T-helper 9 cell (primary cell): ENCODE results near the gene NEGR1.

Experiments used
- DNase-seq: peaks from one replicate; pipeline ENCODE4 v3.0.0-alpha.2; 2020

Gene NEGR1

DNA sequence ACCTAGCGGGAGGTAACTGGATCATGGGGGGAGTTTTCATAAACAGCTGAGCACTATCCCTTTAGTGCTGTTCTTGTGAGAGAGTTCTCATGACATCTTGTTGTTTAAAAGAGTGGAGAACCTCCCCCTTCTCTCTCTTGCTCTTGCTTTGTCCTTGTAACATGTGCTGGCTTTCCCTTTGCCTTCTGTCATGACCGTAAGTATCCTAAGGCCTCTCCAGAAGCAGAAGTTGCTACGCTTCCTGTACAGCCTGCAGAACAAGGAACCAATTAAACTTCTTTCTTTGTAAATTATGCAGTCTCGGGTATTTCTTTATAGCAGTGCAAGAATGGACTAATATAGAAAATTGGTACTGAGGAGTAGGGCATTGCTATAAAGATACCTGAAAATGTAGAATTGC, 515.6 kb downstream of the NEGR1 start:
- DNase-seq, result no peak

DNA sequence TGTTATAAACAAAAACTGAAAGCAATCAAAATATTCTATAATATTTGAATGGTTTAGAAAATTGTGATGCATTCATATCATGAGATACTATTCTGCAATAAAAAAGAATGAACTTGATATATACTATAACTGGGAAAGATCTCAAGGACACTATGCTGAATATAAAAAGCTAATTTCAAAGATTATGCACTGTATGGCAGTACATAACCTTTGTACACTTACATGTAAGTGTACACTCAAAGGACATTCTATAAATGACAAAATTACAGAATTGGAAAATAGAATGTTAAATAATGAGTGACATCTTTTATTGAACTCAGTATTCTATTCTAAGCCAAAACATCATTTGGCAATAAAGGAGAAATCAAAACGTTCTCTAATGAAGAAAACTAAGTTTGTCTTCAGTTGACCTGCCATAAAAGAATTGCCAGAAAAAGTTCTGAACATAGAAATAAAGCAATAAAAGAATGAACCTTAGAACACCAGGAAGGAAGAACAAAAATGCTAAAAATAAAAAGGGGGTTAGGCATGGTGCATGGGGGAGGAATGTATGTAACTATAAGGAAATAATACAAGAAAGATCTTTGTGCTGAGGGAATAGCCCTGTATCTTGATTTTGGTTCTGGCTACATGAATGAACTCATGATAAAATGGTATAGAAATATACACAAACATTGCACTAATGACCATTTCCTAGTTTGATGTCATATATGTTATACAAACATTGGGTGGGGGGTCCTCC, 519.7 kb downstream of the NEGR1 start:
- no peak for DNase-seq

DNA sequence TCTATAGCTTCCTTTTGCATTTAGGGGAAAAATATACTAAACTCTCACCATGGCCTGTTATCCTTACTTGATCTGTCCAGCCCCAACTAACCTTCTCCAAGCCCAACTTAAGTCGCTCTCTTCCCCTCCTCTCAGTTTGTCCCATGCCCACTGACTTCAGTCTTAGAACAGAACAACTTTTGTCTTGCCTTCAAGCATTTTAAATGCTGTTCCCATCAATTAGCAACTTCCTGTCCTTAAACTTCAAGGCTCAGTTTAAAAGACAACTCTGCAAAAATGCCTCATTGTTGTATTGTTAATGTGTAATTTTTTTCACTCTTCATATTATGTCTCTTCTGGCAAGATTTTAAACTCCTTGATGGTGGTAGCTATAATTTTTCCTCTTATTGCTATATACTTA, 526.9 kb downstream of the NEGR1 start:
- no peak for DNase-seq

DNA sequence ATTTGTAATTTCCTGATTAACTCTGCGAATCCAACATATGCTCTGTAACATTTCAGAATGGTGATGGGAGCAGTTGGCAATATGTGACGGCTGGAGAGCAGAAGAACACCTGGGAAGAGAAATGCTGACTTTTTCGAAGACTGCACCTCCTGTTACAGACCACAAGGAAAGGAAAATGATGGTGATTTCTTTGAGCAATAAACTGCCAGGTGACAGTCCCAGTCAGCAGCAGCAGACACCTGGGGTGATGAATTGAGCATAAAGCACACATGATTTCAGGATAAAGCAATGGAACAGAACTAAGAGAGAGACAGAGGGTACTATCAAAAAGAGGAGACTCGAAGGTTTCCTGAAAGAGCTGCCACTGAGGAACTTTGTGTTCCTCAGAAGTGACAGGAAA, 528.6 kb downstream of the NEGR1 start:
- DNase-seq, result no peak

DNA sequence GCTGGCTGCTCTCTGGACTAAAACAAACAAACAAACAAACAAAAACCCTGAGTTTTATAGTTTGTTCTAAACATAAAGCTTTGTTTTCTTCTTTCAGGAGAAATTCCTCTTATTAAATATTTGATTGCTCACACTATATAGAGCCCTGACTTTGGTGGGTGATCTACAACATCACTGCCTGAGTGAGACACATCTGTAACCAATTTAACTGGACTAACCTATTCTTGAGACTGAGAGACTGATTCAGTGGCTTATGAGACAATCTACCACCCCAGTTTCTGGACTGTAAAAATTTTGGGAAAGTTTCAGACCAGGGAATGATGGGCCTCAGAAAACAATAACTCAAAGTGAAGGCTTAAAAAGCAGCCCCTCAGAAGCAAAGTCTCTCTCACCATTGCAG, 537.0 kb downstream of the NEGR1 start:
- no peak for DNase-seq

DNA sequence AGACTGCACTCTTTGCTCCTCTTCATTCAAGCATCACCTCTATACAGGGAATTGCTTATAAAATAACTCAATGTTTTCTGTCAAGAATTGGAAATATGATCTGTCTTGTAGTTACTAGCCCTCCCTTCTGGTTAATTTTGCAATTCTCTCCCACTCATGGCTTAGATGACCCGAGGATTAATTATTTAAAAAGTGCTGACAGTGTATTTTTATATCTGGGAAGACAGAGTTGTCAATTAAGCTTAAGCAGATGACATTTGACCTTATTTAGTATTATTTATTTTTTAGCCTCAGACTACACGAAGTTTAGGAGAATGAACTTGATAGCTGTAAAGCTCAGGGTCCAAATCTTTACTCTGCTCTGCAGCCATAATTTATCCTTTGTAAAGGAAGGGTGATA, 538.5 kb downstream of the NEGR1 start:
- no peak for DNase-seq

DNA sequence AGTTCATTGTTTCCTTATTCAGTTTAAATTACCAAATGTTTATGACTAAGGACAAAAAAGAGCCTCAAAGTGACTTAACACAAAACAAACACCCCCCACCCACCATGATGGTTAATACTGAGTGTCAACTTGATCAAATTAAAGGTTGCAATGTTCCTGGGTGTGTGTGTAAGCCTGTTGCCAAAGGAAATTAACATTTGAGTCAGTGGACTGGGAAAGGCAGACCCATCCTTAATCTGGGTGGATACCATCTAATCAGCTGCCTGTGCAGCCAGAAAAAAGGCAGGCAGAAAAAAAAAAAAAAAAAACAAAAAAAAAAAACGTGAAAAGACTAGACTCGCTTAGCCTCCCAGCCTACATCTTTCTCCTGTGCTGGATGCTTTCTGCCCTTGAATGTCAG, 543.4 kb downstream of the NEGR1 start:
- DNase-seq, result no peak

DNA sequence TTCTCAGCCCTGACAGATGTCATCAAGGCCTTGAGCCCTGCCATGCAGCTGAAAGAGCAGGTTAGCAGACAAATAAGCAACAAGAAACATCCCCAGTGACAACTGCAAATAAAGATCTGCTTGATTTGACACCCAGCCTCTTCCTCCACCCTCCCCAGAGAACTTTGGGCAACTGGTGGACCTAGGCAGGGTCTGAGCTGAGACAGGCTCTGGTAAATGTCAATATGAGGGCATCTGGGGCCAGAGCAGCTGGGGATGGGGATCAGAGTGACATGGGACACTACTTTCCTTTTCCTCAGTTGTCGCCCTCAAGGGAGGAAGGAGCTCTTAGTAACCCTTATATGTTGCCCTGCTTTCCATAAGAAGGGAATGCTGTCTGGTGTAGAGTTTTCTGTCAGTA, 544.1 kb downstream of the NEGR1 start:
- DNase-seq, result no peak

DNA sequence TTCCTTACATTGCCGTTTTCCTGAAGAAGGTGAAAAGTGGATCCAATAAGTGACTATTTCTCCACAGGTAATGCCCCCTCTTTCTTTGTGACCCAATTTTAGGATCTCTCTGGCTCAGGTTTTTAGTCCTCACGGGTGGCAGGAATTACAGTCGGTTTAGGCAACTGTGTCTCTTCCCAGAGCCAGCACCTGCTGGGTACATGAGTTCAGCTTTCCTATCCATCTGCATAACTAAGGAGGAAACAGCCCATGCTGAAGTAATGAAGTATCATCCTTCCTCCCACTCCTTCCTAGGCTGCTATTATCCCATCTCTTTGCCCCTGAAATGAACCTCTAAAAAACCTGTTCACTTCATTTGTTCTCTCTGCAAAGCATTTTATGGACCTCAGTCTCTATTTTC, 544.6 kb downstream of the NEGR1 start:
- no peak for DNase-seq

DNA sequence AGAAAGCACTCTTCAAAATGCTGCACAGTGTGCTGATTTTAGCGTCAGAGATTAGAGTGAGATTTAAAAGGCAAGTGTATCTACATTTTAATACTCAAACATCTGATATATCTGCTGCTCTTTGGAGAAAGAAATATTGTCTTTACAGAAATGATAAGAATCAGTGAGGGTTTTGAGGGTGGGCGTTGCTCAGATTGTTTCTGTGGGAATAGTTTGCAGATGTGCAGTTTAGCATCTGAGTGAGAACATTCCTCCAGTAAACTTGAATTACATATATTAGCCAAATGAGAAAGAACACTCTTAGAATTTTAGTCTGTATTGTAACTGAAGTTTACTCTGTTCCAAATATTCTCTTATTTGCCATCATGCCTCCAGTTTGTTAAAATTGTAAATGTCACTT, 549.2 kb downstream of the NEGR1 start:
- no peak for DNase-seq

DNA sequence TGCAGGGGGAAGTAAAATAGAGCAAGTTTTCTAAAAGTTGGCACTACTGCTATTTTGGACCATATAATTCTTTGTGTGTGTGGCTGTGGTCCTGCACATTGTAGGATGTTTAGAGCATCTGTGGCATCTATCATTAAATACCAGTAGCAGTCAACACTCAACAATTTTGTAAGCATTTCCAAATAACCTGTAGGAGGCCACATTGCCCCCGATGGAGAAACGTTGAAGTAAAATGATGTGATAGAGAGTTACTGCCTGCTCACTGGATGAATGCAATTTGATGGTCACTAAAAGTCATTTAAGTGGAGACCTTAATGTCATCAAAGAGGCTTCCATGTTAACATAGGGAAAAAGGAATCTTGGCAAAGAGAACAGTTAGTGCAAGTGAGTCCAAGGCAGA, 560.8 kb downstream of the NEGR1 start:
- no peak for DNase-seq

DNA sequence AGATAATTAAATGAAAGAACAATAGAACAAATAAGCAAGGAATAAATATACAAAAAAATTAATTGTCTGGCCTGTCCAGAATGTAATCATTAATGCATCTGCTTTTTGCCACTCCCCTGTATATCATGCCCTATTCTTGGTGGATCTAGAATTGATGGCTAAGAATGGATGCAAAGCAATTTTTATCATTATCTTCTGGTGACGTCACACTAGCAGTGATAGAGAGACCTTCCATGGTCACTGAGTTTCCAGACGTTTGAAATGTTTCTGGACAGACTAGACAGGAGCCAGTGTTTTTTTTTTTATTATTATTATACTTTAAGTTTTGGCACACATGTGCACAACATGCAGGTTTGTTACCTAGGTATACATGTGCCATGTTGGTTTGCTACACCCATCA, 563.0 kb downstream of the NEGR1 start:
- no peak for DNase-seq

DNA sequence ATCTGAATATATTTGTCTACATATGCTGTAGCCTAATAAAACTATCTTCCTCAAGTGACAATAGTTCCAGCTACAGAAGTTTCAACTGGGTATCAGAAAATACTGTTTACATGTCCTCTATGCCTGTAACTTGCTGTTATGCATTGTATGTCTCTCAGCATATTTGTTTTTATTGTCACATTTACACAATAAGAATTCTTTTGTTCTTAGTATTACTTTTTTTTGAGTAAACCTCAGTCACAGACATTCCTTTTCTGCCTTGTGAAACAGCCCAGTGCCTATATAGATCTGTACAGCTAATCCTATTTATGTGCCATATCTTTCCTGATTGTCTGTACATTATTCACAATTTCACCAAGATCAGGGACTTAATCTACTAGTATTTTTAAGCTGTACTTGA, 565.2 kb downstream of the NEGR1 start:
- DNase-seq, result no peak

DNA sequence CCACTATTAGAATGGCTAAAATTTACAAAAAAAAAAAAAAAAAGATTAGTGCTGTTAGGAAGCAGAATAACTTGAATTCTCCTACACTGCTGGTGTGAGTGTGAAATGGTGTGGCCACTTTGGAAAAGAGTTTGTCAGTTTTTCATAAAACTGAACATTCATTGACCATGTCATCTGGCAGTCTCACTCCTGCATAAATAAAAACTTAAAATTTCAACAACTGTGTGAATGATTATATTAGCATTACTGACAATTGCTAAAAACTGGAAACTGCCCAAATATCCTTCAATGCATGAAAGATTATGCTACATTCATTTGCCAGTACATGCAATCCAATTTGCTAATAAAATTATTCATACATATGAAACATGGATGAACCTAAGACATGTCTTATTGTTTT, 570.9 kb downstream of the NEGR1 start:
- DNase-seq, result no peak

DNA sequence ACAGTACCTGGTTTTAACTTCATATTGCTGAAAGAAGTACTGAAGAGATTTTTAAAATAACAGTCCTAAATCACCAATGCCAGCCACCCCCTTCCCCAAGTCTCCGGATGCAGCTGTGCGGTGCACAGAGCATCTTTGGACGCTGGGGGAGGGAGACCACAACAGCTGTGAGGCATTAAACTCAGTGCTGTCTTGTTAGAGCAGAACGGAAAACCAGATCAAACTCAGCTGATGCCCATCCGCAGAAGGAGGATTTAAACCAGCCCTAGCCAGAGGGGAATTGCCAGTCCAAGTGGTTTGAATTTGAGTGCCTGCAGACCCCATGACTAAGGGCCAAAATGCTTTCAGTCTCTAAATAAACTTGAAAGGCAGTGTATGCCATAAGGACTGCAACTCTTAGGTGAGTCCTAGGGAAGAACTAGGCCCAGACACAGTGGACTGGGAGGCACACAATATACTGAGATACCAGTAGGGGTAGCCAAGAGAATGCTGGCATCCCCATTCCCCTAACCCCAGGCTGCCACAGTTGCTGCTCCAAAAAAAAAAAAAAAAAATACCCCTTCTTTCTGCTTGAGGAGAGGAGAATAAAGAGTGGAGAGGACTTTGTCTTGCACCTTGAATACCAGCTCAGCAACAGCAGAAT, 576.2 kb downstream of the NEGR1 start:
- DNase-seq, result no peak

DNA sequence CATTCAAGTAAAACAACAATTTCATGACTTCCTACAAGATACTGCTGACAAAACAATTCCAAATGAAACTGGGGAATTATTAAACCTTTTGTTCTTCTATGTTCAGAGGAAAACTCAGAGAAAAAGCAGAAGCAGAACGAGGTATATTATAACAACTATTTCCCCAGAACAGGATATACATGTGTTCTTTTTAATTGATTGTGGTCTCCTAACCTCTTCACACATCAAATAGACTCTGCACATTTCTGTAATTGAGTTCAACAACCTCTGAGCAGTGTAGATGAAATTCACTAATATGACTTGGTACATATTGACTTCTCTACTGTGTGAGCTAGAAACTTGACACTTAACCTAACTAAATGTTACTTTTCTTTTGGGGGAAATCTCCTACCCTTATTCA, 584.2 kb downstream of the NEGR1 start:
- DNase-seq, result no peak

DNA sequence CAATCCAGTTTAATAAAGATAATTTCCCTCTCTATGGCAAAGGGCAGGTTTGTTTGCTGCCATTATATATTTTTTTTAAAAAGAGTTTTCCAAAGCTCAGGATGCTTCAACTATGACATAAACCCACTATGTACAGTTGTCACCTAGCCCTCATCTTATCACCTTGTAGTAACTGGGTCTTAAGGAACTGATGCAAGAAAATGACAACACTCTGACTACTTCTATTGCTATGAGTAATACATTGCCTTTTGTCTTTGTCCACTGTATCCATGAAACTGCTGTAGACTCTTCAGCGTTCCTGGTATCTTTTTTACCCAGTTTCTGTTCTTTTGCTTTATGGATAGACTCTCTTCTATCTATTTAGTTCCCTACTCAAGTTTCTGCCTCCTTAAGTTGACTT, 586.5 kb downstream of the NEGR1 start:
- no peak for DNase-seq

DNA sequence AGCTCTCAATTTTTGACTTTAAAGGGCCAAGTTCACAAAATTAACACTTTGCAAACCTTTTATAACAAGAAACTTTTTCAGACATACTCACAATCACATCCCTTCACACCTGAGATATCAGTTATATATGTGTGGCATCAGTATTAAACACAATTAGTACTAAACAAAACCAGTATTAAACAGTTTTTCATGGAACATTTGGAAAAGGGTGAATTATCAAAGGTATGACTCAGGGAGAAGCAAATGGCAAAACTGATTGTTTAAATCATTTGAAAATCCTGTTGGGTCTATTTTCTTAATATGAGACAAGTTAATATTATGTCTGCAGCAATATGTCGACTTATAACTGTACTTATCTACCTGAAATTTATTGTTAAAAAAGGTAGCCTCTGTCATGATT, 587.3 kb downstream of the NEGR1 start:
- DNase-seq, result no peak

DNA sequence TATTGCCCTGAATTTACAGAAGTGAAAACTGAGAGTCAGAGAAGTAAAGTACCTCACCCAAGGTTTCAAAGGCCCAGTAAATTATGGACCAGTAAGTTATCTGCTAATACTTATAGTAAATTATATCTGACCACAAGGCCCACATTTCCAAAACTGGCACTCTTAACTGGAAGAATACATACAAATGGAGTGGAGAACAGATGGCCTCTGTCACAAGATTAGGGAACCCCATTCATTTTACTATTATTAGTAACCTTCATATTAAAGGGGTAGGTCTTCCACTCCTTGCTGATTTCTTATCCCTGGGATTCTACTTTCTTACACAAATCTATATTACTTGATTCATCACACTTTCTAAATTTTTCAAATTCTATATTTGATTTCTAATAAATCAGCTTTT, 588.8 kb downstream of the NEGR1 start:
- no peak for DNase-seq

DNA sequence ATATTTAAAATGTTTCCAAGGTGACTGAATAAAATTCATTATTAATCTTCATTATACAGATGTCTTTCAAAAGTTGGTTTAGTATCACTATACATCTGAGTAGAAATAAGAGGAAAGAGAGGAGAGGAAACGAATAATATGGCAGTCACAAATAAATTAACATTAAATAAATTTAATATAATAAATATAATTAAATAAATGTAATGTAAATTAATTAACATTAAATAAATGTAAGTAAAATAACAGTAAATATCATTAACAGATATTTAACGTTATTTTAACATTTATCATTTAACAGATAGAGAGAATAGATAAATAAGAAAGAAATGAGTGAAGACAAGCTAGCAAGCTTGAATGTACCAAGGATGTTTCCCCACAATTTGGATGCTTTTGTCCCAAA, 592.7 kb downstream of the NEGR1 start:
- DNase-seq, result no peak

DNA sequence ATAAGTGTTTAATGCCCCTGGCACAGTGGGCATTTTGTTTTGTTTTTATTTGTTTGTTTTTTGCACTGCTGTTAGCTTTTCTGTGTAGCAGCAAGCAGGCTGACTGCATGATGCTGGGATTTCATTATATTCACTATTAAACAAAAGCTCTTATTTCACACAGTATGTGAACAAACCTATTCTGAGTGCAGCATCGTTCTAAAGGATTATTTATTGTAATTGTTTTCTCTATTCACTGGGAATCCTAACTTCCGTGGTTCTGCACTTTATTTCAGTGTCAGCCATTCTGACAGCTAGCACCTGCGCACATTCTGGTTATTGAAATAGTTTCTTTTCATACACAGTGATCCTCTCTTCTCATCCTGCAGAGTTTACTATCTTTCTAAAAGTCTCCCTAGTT, 595.0 kb downstream of the NEGR1 start:
- no peak for DNase-seq

DNA sequence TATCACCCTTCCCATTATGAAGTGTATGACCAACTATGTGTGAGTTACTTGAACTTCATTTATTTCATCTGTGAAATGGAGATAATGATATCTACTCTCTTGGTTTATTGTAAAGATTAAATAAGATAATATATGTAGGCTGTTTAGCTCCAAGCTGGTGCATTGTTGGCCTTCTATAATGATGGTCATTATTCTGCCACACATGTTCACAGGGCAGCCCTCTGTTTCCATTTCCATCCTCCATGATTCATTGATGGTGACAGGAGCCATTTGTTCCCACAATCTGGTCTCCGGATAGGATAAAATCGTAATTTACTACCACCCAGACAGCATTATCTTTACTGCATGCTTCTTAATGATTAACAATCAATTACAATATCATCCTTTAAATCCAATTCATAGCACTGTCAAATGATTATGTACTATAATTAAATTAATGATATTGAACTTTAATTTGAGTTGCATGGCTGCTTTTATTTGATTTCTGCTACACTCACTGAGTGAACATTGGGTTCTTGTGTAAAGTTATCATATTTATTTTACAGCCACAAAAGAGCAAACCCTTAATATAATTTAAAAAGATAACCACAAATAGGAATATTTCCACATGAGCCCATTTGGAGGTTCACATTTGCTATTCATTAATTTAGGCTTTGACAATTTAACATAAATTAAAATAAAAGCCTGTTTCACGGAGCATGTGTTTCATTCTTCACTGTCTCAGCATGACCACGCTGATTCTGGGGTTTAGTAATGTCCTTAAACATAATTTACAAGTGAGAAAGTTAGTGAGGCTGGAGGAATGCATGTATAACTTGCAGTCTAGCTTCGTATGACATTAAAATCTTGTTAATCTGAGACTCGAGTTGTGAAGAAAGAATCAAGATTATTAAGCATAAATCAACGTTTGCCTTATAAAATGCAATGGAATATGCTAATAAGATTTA, 605.1 kb downstream of the NEGR1 start:
- DNase-seq, result no peak

DNA sequence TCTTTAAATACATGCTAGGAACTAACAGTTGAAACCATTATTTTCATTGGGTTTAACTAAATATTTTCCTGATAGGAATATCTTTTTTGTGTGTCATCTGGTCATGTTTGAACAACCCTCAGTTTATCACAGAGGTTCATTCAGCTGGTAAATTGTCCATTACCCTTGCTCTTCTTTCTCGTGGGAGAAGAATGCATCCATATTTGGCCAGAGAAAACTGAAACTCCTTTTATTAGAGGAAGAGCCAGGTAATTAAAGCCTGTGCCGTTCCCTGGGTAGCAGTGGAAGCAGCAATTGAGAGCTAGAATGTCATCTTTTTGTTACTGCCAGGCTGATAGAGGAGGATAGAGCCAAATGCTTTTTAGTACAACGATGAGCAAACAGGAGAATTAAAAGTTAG, 614.3 kb downstream of the NEGR1 start:
- no peak for DNase-seq

DNA sequence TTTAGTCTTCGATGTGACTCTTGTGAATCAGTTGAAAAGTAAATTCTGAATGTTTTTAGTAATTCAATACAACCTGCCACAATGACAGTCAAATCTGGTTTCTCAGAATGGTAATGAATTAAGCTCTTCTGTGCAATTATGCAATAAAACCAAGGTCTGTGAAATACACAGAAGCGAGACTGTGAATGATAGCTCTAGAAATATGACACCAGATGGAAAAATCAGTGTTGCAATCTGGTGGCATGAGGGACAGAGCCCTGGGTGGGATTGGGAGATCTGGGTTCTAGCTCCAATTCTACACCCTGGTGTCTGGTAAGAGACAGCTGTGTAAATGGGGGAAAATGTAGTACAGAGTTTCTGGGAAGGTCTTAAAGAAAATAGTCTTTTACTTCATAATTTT, 615.1 kb downstream of the NEGR1 start:
- DNase-seq, result no peak
